ENCODE results near the gene SDF2L1. TPM values are rescaled to one million over a fixed set of nuclear protein-coding genes. Genes with fewer than 3 reads are reported as not detected.

Gene SDF2L1
- total and polyA plus RNA-seq, 2 donors (not counting 3 experiments of a cell fraction or from before 2014, with no cell fraction given) = 66.7 to 79.5 TPM

DNA sequence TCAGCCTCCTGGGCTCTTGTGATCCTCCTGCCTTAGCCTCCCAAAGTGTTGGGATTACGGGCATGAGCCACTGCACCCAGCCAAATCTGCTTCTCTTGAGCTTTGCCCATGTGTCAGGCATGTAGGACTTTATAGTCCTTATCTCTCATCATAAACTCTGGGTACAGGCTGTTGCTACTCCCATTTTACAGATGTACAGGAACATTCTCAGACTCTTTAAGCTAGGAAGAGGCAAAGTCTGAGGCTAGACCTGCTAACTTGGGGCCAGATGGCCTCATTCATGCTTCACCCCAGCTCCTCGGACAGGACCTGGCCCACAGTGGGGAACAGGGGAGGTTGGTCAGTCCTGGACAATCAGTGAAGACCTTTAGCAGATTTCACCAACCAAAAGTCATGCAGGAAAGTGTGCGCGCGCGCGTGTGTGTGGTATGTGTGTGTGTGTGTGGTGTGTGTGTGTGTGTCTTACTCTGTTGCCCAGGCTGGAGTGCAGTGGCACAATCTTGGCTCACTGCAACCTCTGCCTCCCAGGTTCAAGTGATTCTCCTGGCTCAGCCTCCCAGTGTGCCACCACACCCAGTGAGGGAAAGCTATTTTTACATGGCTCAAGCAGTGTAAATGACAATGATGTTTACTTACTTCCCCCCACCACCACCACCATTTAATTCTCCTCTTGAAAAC lies 36.1 kb upstream of the SDF2L1 start:
- ChIA-PET CTCF (interaction anchor here (0.9 to 1.4 kb wide), 2 partner anchors 27 to 35 kb away, joined by 3 to 4 read pairs; no protein-coding TSS in a partner anchor), POLR2A (no interaction called here)
- dilution Hi-C loops (cut with MboI; ENCODE audit: extremely low pct_ligation_motif_present, low sequenced_read_pairs) = no loop called here
- peaks cover 85% of the 10 kb centered on the region for H3K79me2 ChIP-seq (ENCODE audit: control insufficient read depth, insufficient read depth, low read length)
- DNase-seq (ENCODE audit: low read depth, low spot score) (no peak), FAIRE-seq (no peak)
- H3K4me1 ChIP-seq (ENCODE audit: control insufficient read depth, extremely low read depth, insufficient read depth, low read length) = no peaks in the 10 kb centered on the region
- H3K27me3 ChIP-seq (ENCODE audit: control insufficient read depth in 2 of 2, insufficient read depth in 2 of 2, low read length in 2 of 2) = no peaks in the 10 kb centered on the region
- BruUV-seq (replicated peaks) = no TSS peak
- peaks cover 12% of the 10 kb centered on the region for H4K20me1 ChIP-seq (replicated peaks; ENCODE audit: control insufficient read depth, extremely low read depth, insufficient read depth, low read length)
- no peak overlapping the region for H2AFZ ChIP-seq (ENCODE audit: low read depth, low read length)
- intact Hi-C loops (cut with micrococcal nuclease) = no loop called here
- no peaks in the 10 kb centered on the region for H3K9me1 ChIP-seq (replicated peaks; ENCODE audit: control insufficient read depth, extremely low read depth, insufficient read depth, low read length)
- peaks cover 1 to 3% of the 10 kb centered on the region in 2 experiments for H3K36me3 ChIP-seq (ENCODE audit: control insufficient read depth in 2 of 2, extremely low read depth in 1 of 2, insufficient read depth in 2 of 2, low read length in 2 of 2)
- H3K27ac ChIP-seq (ENCODE audit: insufficient read depth, low read depth, low read length) = no peak overlapping the region
- H3K4me2 ChIP-seq (ENCODE audit: insufficient read depth, low read length) = no peak overlapping the region
- no peak overlapping the region for H3K9ac ChIP-seq (replicated peaks; ENCODE audit: extremely low read depth, insufficient read depth, low read length)
- no peaks in the 10 kb centered on the region for H3K9me3 ChIP-seq (replicated peaks; ENCODE audit: control insufficient read depth, insufficient read depth, low read length)
- no peak overlapping the region for H3K4me3 ChIP-seq (replicated peaks in 1 of 3; ENCODE audit: insufficient read depth in 1 of 3, low read depth in 1 of 3, low read length in 3 of 3)
- TF ChIP-seq EZH2 (IDR thresholded peaks at IDR 0.05; ENCODE audit: borderline replicate concordance, low read depth, low read length, severe bottlenecking) (no peak), GATA2 (IDR thresholded peaks at IDR 0.05; ENCODE audit: insufficient read depth, insufficient read length, low read depth, low read length) (no peak), POLR2AphosphoS5 (IDR thresholded peaks at IDR 0.05; ENCODE audit: insufficient read depth, low read depth, low read length) (no peak), FOS (IDR thresholded peaks at IDR 0.05; ENCODE audit: borderline replicate concordance, insufficient read depth, low read length) (no peak), POLR2A (IDR thresholded peaks at IDR 0.05; ENCODE audit: low read depth, low read length) (no peak), MYC (IDR thresholded peaks at IDR 0.05; ENCODE audit: low read depth, low read length) (no peak), JUN (IDR thresholded peaks at IDR 0.05; ENCODE audit: borderline replicate concordance, insufficient read depth, insufficient read length, low read depth) (no peak)
- TF ChIP-seq, protein P1, sequence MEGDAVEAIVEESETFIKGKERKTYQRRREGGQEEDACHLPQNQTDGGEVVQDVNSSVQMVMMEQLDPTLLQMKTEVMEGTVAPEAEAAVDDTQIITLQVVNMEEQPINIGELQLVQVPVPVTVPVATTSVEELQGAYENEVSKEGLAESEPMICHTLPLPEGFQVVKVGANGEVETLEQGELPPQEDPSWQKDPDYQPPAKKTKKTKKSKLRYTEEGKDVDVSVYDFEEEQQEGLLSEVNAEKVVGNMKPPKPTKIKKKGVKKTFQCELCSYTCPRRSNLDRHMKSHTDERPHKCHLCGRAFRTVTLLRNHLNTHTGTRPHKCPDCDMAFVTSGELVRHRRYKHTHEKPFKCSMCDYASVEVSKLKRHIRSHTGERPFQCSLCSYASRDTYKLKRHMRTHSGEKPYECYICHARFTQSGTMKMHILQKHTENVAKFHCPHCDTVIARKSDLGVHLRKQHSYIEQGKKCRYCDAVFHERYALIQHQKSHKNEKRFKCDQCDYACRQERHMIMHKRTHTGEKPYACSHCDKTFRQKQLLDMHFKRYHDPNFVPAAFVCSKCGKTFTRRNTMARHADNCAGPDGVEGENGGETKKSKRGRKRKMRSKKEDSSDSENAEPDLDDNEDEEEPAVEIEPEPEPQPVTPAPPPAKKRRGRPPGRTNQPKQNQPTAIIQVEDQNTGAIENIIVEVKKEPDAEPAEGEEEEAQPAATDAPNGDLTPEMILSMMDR (IDR thresholded peaks at IDR 0.05; ENCODE audit: extremely low read depth in 1 of 2, insufficient read depth in 1 of 2, low read depth in 1 of 2, low read length in 2 of 2) = no peak
- TF ChIP-seq, protein P2, sequence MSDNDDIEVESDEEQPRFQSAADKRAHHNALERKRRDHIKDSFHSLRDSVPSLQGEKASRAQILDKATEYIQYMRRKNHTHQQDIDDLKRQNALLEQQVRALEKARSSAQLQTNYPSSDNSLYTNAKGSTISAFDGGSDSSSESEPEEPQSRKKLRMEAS (IDR thresholded peaks at IDR 0.05; ENCODE audit: insufficient read depth, insufficient read length) = no peak
